Calu3 (cell line): ENCODE data around the gene GIMAP8. TPM values are rescaled to one million over a fixed set of nuclear protein-coding genes. Genes with fewer than 3 reads are reported as not detected.

Experiments
- BruUV-seq: library from RNA; stranded (reverse); fragments of 400-500 nt; replicated peaks from 2 replicates; lab custom pipeline; 2021; lab: Mats Ljungman, UMichigan
- CTCF ChIA-PET: fragments of 300-600 bp; sonication (Branson Sonifier 250); formaldehyde crosslinking; loops from one replicate; lab custom pipeline; 2022; ENCODE audit warnings: antibody characterized with exemption; lab: Charles Lee
- DNase-seq: peaks from one replicate; pipeline ENCODE4 v3.0.0; 2022
- H3K27ac Mint-ChIP-seq: one replicate; pipeline ENCODE4 v1.8.0; 2022; ENCODE audit warnings: mixed read lengths; ENCODE audit not compliant: unreplicated experiment
- H3K27me3 Mint-ChIP-seq: one replicate; pipeline ENCODE4 v1.8.0; 2022; ENCODE audit warnings: mixed read lengths; ENCODE audit not compliant: unreplicated experiment
- H3K36me3 Mint-ChIP-seq: one replicate; pipeline ENCODE4 v1.8.0; 2022; ENCODE audit warnings: mild to moderate bottlenecking, moderate library complexity, mixed read lengths; ENCODE audit not compliant: insufficient read depth, unreplicated experiment
- H3K4me1 Mint-ChIP-seq: one replicate; pipeline ENCODE4 v1.8.0; 2022; ENCODE audit warnings: mild to moderate bottlenecking, low read depth, mixed read lengths; ENCODE audit not compliant: unreplicated experiment
- H3K4me3 Mint-ChIP-seq: one replicate; pipeline ENCODE4 v1.8.0; 2022; ENCODE audit warnings: mild to moderate bottlenecking, low read depth, moderate library complexity, mixed read lengths; ENCODE audit not compliant: unreplicated experiment
- H3K9me3 Mint-ChIP-seq: one replicate; pipeline ENCODE4 v1.8.0; 2022; ENCODE audit warnings: low read depth, mixed read lengths; ENCODE audit not compliant: unreplicated experiment
- CTCF ChIP-seq: fragments of 200-600 bp; IDR thresholded peaks from one replicate; pipeline ENCODE4 v1.8.0; 2022; ENCODE audit warnings: antibody characterized with exemption; ENCODE audit not compliant: unreplicated experiment
- intact Hi-C: fragments of 100-400 bp; cut with micrococcal nuclease; formaldehyde crosslinking; loops from one replicate; pipeline ENCODE4 v1.10.0; 2022; ENCODE audit not compliant: unreplicated experiment
- total RNA-seq: library from RNA; stranded (reverse); gene quantifications from 2 replicates; pipeline ENCODE4 v1.2.3, GENCODE V29; 2022

The GIMAP8 gene
- total RNA-seq, 1 experiment from 2014 or later: not detected

GRCh38 chr7:150434240-150434639, 16.2 kb upstream of the GIMAP8 start:
- CTCF ChIA-PET: no interaction called here
- no TSS peak for BruUV-seq

GRCh38 chr7:150435047-150435389, 15.4 kb upstream of the GIMAP8 start:
- no peak for DNase-seq
- no peak for TF ChIP-seq CTCF
- Mint-ChIP-seq H3K27me3 (peaks cover 71% of the 10 kb centered on the region), H3K27ac (no peak overlapping the region), H3K9me3 (no peaks in the 10 kb centered on the region), H3K4me1 (no peaks in the 10 kb centered on the region), H3K36me3 (no peaks in the 10 kb centered on the region), H3K4me3 (no peak overlapping the region)
- CTCF ChIA-PET: no interaction called here
- BruUV-seq: no TSS peak
- intact Hi-C loops: no loop called here

More at GRCh38 chr7:150434240-150434639, 16.2 kb upstream of the GIMAP8 start:
- no peak overlapping the region for H3K27ac Mint-ChIP-seq
- no peaks in the 10 kb centered on the region for H3K36me3 Mint-ChIP-seq
- no peak overlapping the region for H3K4me3 Mint-ChIP-seq
- DNase-seq: no peak
- H3K9me3 Mint-ChIP-seq: no peaks in the 10 kb centered on the region
- intact Hi-C loops: no loop called here
- H3K4me1 Mint-ChIP-seq: no peaks in the 10 kb centered on the region
- H3K27me3 Mint-ChIP-seq: peaks cover 71% of the 10 kb centered on the region
- no peak for TF ChIP-seq CTCF

DNA sequence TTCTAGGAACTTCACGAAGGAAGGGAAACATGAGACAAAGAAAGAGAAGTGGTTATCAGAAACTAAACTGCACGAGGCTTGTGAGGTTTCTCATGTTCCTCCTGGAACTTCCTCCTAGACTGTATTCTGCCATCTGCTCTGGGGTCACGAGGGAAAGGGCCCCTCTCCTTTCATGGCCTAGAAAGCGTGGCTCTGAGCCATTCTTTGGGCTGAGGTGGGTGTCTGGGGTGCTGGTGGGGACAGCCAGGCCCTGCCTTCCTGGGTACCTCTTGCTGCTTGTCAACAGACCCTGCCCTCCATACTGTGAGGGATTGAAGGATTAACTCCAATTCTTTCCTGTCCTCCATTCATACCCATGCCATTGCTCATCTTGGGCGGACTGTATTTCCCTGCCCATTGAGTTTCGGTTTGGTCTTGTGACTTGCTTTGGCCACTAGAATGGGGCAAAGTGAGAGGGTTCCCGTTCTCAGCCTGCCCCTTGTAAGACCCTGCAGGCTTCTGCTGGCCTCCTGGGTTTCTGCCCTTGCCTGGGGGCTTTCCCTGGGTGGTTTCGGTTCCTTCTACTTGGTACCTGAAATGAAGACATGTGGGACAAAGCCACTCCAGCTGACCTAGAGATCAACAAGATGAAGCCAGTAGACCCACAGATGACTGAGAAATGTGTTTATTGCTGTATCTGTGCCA, 14.9 kb upstream of the GIMAP8 start:
- no peak for DNase-seq
- Mint-ChIP-seq H3K27ac (no peak overlapping the region), H3K4me1 (no peaks in the 10 kb centered on the region), H3K4me3 (no peak overlapping the region), H3K27me3 (peaks cover 71% of the 10 kb centered on the region), H3K9me3 (no peaks in the 10 kb centered on the region), H3K36me3 (no peaks in the 10 kb centered on the region)
- BruUV-seq: no TSS peak
- CTCF ChIA-PET: no interaction called here
- TF ChIP-seq CTCF: no peak
- intact Hi-C loops: no loop called here

- peaks cover 28% of the 10 kb centered on the region for H3K27me3 Mint-ChIP-seq
- intact Hi-C loops: no loop called here
- H3K27ac Mint-ChIP-seq: no peak overlapping the region
- no TSS peak for BruUV-seq
- no peak overlapping the region for H3K4me3 Mint-ChIP-seq
- peaks cover 8% of the 10 kb centered on the region for H3K9me3 Mint-ChIP-seq
- H3K4me1 Mint-ChIP-seq: no peaks in the 10 kb centered on the region
- H3K36me3 Mint-ChIP-seq: peaks cover 4% of the 10 kb centered on the region
- CTCF ChIA-PET: no interaction called here
- no peak for DNase-seq
- TF ChIP-seq CTCF: no peak
Observed at GRCh38 chr7:150439967-150440366, 10.5 kb upstream of the GIMAP8 start.
